SK-N-SH treated with all-trans-retinoic acid at 6 μM for 48 hours (cell line): Measurements from ENCODE around the gene KLHL3.

Source experiments
- ARNTL ChIP-seq: fragments of 450-650 bp; formaldehyde crosslinking; IDR thresholded peaks from 2 replicates; pipeline ENCODE4 v1.5.0; 2020; ENCODE audit warnings: low read depth, mild to moderate bottlenecking, moderate library complexity, borderline replicate concordance
- GLIS3 ChIP-seq: fragments of 250-450 bp; sonication (Bioruptor Pico); IDR thresholded peaks from 2 replicates; pipeline ENCODE4 v1.5.0; 2020; ENCODE audit warnings: mild to moderate bottlenecking, moderate library complexity
- PPARA ChIP-seq: fragments of 250-450 bp; sonication (Bioruptor Pico); IDR thresholded peaks from 2 replicates; pipeline ENCODE4 v1.5.0; 2020; ENCODE audit warnings: mild to moderate bottlenecking, borderline replicate concordance
- SNAI2 ChIP-seq: fragments of 250-450 bp; sonication (Bioruptor Pico); IDR thresholded peaks from 2 replicates; pipeline ENCODE4 v1.5.0; 2020; ENCODE audit warnings: mild to moderate bottlenecking, moderate library complexity
- TCF4 ChIP-seq: fragments of 250-450 bp; sonication (Bioruptor Pico); IDR thresholded peaks from 2 replicates; pipeline ENCODE4 v1.8.0; 2021; ENCODE audit warnings: mild to moderate bottlenecking, moderate library complexity, borderline replicate concordance
- ZNF8 ChIP-seq: fragments of 450-650 bp; formaldehyde crosslinking; IDR thresholded peaks from 2 replicates; pipeline ENCODE4 v1.5.0; 2020; ENCODE audit warnings: mild to moderate bottlenecking, moderate library complexity
- TF ChIP-seq, protein P1 (sequence below): fragments of 250-450 bp; sonication (Bioruptor Pico); IDR thresholded peaks from 2 replicates; pipeline ENCODE4 v1.5.0; 2020; ENCODE audit warnings: mild to moderate bottlenecking, moderate library complexity

DNA sequence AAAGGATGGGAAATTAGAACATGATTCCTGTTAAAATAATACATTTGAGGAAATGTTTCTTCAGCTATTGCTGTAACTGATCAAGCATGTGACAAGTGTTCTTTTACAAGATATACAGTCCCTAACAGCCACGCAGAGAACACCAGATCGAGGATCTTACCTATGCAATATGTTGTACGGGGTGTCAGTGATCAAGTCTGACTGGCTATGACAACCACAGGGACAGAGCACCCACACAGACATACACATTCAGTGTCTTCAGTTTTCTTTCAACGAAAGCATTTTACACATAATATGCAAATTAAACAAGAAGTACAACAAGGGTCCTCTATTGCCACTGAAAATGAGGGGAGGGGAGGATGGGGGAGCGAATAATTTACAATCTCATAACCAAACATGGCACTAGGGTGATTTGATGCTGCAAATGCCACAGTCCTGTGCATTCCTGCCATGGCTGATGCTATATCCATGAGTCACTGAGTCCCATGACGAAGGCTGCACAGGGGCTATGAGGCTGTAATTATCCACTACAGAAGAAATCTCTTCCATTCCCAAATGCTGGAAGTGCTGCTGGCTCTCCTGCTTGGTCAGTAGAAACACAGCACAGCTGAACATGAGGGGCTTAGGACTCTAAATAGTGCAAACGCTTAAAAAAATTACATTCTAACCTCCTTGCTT is 118.2 kb downstream of the KLHL3 start:
- TF ChIP-seq GLIS3 (CRISPR knock-in tag) (no peak), SNAI2 (no peak), PPARA (CRISPR knock-in tag) (no peak), TCF4 (CRISPR knock-in tag) (no peak), ZNF8 (CRISPR knock-in tag) (no peak), ARNTL (no peak)
- TF ChIP-seq, protein P1, sequence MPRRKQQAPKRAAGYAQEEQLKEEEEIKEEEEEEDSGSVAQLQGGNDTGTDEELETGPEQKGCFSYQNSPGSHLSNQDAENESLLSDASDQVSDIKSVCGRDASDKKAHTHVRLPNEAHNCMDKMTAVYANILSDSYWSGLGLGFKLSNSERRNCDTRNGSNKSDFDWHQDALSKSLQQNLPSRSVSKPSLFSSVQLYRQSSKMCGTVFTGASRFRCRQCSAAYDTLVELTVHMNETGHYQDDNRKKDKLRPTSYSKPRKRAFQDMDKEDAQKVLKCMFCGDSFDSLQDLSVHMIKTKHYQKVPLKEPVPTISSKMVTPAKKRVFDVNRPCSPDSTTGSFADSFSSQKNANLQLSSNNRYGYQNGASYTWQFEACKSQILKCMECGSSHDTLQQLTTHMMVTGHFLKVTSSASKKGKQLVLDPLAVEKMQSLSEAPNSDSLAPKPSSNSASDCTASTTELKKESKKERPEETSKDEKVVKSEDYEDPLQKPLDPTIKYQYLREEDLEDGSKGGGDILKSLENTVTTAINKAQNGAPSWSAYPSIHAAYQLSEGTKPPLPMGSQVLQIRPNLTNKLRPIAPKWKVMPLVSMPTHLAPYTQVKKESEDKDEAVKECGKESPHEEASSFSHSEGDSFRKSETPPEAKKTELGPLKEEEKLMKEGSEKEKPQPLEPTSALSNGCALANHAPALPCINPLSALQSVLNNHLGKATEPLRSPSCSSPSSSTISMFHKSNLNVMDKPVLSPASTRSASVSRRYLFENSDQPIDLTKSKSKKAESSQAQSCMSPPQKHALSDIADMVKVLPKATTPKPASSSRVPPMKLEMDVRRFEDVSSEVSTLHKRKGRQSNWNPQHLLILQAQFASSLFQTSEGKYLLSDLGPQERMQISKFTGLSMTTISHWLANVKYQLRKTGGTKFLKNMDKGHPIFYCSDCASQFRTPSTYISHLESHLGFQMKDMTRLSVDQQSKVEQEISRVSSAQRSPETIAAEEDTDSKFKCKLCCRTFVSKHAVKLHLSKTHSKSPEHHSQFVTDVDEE, result no peak
